Effector memory CD4-positive, alpha-beta T cell (primary cell): ENCODE measurements around the gene MYO5C.
"Not testable (repeated sequence)": the region's sequence is repeated elsewhere in the genome, so short reads cannot be mapped to it uniquely, and the experiment has no call there.

Source experiments
- DNase-seq, 3 donors: peaks; one replicate each; pipeline ENCODE4 v3.0.0-alpha.2; 2020
- H3K27ac ChIP-seq: 2 replicates; pipeline ENCODE4 v1.7.0; 2013; ENCODE audit warnings: mild to moderate bottlenecking, low read length, moderate library complexity; ENCODE audit not compliant: insufficient read depth, poor library complexity, severe bottlenecking
- H3K27me3 ChIP-seq: replicated peaks from 2 replicates; pipeline ENCODE4 v1.7.0; 2013; ENCODE audit warnings: mild to moderate bottlenecking, low read length; ENCODE audit not compliant: insufficient read depth, control insufficient read depth, poor library complexity, severe bottlenecking
- H3K36me3 ChIP-seq: 2 replicates; pipeline ENCODE4 v1.7.0; 2013; ENCODE audit warnings: mild to moderate bottlenecking, low read length, moderate library complexity; ENCODE audit not compliant: control insufficient read depth, insufficient read depth
- H3K4me1 ChIP-seq: 2 replicates; pipeline ENCODE4 v1.7.0; 2013; ENCODE audit warnings: low read length, mild to moderate bottlenecking; ENCODE audit not compliant: control insufficient read depth, insufficient read depth, poor library complexity, severe bottlenecking
- H3K4me3 ChIP-seq: 2 replicates; pipeline ENCODE4 v1.7.0; 2013; ENCODE audit warnings: low read length, low read depth, mild to moderate bottlenecking; ENCODE audit not compliant: insufficient read depth, poor library complexity, severe bottlenecking
- H3K9me3 ChIP-seq: 2 replicates; pipeline ENCODE4 v1.7.0; 2013; ENCODE audit warnings: mild to moderate bottlenecking, low read length, moderate library complexity; ENCODE audit not compliant: control insufficient read depth

MYO5C gene

GRCh38 chr15:52290800-52291199 lies 4.8 kb downstream of the MYO5C start:
- Histone ChIP-seq H3K9me3 (no peaks in the 10 kb centered on the region), H3K27me3 (peaks cover 8% of the 10 kb centered on the region), H3K4me3 (no peak overlapping the region), H3K4me1 (peaks cover 6% of the 10 kb centered on the region), H3K27ac (no peak overlapping the region), H3K36me3 (no peaks in the 10 kb centered on the region)
- no peak for DNase-seq

- Histone ChIP-seq H3K27ac (no peak overlapping the region), H3K9me3 (no peaks in the 10 kb centered on the region), H3K27me3 (peaks cover 8% of the 10 kb centered on the region), H3K4me3 (no peak overlapping the region), H3K36me3 (no peaks in the 10 kb centered on the region), H3K4me1 (peaks cover 3% of the 10 kb centered on the region)
- no peak for DNase-seq
Observed at GRCh38 chr15:52290329-52290728, 5.3 kb downstream of the MYO5C start.

GRCh38 chr15:52289629-52290081 lies 5.9 kb downstream of the MYO5C start:
- no peak overlapping the region for H3K27ac ChIP-seq
- no peak overlapping the region for H3K4me3 ChIP-seq
- peaks cover under 1% of the 10 kb centered on the region for H3K27me3 ChIP-seq
- no peak for DNase-seq
- no peaks in the 10 kb centered on the region for H3K9me3 ChIP-seq
- no peaks in the 10 kb centered on the region for H3K4me1 ChIP-seq
- H3K36me3 ChIP-seq, result no peaks in the 10 kb centered on the region

GRCh38 chr15:52288986-52289385 lies 6.6 kb downstream of the MYO5C start:
- H3K4me1 ChIP-seq, result no peaks in the 10 kb centered on the region

GRCh38 chr15:52288051-52288942 lies 7.3 kb downstream of the MYO5C start:
- Histone ChIP-seq H3K4me1 (no peaks in the 10 kb centered on the region), H3K9me3 (no peaks in the 10 kb centered on the region), H3K4me3 (no peak overlapping the region), H3K36me3 (no peaks in the 10 kb centered on the region), H3K27ac (no peak overlapping the region), H3K27me3 (no peaks in the 10 kb centered on the region)
- DNase-seq, result no peak

More at GRCh38 chr15:52288986-52289385, 6.6 kb downstream of the MYO5C start:
- DNase-seq, result no peak
- no peak overlapping the region for H3K27ac ChIP-seq
- no peak overlapping the region for H3K4me3 ChIP-seq
- H3K36me3 ChIP-seq, result no peaks in the 10 kb centered on the region
- H3K9me3 ChIP-seq, result no peaks in the 10 kb centered on the region
- H3K27me3 ChIP-seq, result no peaks in the 10 kb centered on the region

GRCh38 chr15:52287114-52287513 lies 8.5 kb downstream of the MYO5C start:
- DNase-seq, result no peak
- H3K36me3 ChIP-seq, result no peaks in the 10 kb centered on the region
- H3K4me1 ChIP-seq, result no peaks in the 10 kb centered on the region
- no peaks in the 10 kb centered on the region for H3K9me3 ChIP-seq
- H3K27ac ChIP-seq, result no peak overlapping the region
- no peaks in the 10 kb centered on the region for H3K27me3 ChIP-seq
- H3K4me3 ChIP-seq, result no peak overlapping the region

GRCh38 chr15:52285941-52286340 lies 9.7 kb downstream of the MYO5C start:
- H3K36me3 ChIP-seq, H3K9me3 ChIP-seq, H3K27me3 ChIP-seq, DNase-seq, H3K27ac ChIP-seq, H3K4me3 ChIP-seq, H3K4me1 ChIP-seq: not testable (repeated sequence)

GRCh38 chr15:52284164-52284563 lies 11.4 kb downstream of the MYO5C start:
- no peaks in the 10 kb centered on the region for H3K36me3 ChIP-seq
- DNase-seq, result no peak
- no peaks in the 10 kb centered on the region for H3K4me1 ChIP-seq
- no peak overlapping the region for H3K4me3 ChIP-seq
- no peak overlapping the region for H3K27ac ChIP-seq
- no peaks in the 10 kb centered on the region for H3K27me3 ChIP-seq
- no peaks in the 10 kb centered on the region for H3K9me3 ChIP-seq

GRCh38 chr15:52283281-52283680 lies 12.3 kb downstream of the MYO5C start:
- Histone ChIP-seq H3K27me3 (no peaks in the 10 kb centered on the region), H3K9me3 (no peaks in the 10 kb centered on the region), H3K4me1 (no peaks in the 10 kb centered on the region), H3K36me3 (no peaks in the 10 kb centered on the region), H3K4me3 (no peak overlapping the region), H3K27ac (no peak overlapping the region)
- DNase-seq, result no peak

- no peak for DNase-seq
- Histone ChIP-seq H3K36me3 (no peaks in the 10 kb centered on the region), H3K4me3 (no peak overlapping the region), H3K9me3 (no peaks in the 10 kb centered on the region), H3K27ac (no peak overlapping the region), H3K4me1 (no peaks in the 10 kb centered on the region), H3K27me3 (no peaks in the 10 kb centered on the region)
Observed at GRCh38 chr15:52282418-52282817, 13.2 kb downstream of the MYO5C start.
